ENCODE results near the gene PSMA5.
"Not testable (repeated sequence)": the region's sequence is repeated elsewhere in the genome, so short reads cannot be mapped to it uniquely, and the experiment has no call there.

DNA sequence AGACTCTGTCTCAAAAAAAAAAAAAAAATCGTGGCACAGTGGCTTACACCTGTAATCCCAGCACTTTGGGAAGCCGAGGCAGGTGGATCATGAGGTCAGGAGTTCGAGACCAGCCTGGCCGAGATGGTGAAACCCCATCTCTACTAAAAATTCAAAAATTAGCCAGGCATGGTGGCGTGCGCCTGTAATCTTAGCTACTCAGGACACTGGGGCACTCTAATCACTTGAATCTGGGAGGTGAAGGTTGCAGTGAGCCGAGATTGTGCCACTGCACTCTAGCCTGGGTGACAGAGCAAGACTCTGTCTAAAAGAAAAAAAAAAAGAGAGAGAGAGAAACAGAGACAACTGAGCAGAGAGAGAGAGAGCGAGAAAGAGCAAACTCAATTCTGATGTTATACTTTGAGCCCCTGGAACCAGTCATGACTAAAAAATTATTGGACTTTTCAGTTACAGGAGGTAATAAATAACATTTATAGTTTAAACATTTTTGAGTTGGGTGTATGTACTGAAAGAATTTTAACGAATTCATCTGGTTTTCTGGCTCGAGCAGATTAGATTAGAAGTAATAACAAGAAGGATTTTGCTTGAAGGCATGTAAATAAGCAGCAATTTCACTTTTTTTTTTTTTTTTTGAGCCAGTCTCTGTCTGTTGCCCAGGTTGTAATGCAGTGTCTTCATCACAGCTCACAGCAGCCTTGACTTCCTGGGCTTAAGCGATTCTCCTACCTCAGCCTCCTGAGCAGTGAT, 19.9 kb upstream of the PSMA5 start:
- TF ChIP-seq, protein P1, sequence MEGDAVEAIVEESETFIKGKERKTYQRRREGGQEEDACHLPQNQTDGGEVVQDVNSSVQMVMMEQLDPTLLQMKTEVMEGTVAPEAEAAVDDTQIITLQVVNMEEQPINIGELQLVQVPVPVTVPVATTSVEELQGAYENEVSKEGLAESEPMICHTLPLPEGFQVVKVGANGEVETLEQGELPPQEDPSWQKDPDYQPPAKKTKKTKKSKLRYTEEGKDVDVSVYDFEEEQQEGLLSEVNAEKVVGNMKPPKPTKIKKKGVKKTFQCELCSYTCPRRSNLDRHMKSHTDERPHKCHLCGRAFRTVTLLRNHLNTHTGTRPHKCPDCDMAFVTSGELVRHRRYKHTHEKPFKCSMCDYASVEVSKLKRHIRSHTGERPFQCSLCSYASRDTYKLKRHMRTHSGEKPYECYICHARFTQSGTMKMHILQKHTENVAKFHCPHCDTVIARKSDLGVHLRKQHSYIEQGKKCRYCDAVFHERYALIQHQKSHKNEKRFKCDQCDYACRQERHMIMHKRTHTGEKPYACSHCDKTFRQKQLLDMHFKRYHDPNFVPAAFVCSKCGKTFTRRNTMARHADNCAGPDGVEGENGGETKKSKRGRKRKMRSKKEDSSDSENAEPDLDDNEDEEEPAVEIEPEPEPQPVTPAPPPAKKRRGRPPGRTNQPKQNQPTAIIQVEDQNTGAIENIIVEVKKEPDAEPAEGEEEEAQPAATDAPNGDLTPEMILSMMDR (conservative IDR thresholded peaks at IDR 0.05 in 1 of 2, IDR thresholded peaks at IDR 0.05 in 1 of 2; ENCODE audit: extremely low read depth in 1 of 2, insufficient read depth in 1 of 2, low read depth in 1 of 2, low read length in 2 of 2): not testable (repeated sequence)
- not testable (repeated sequence) for TF ChIP-seq EZH2 (IDR thresholded peaks at IDR 0.05; ENCODE audit: borderline replicate concordance, low read length)
